HG03095 (cell line): ENCODE results near the gene TMEM132D.
"Not testable (repeated sequence)": the region's sequence is repeated elsewhere in the genome, so short reads cannot be mapped to it uniquely, and the experiment has no call there.

Source experiments
- ATAC-seq: cut with Tn5 transposase; IDR thresholded peaks from one replicate; pipeline ENCODE4 v1.9.1; 2021; ENCODE audit warnings: moderate library complexity; ENCODE audit not compliant: unreplicated experiment

Gene TMEM132D

GRCh38 chr12:129903956-129904829 lies at the start of gene TMEM132D:
Gene TMEM132D, minus strand, starts transcription at chr12:129904025.
- ATAC-seq: no peak

GRCh38 chr12:129949651-129950050 lies 45.8 kb upstream of the TMEM132D start:
- ATAC-seq: no peak

GRCh38 chr12:129941618-129942017 lies 37.8 kb upstream of the TMEM132D start:
- no peak for ATAC-seq

GRCh38 chr12:129938089-129938488 lies 34.3 kb upstream of the TMEM132D start:
- ATAC-seq: no peak

GRCh38 chr12:129937426-129937825 lies 33.6 kb upstream of the TMEM132D start:
- ATAC-seq: no peak

- ATAC-seq: no peak
These were observed 24.8 kb upstream of the TMEM132D start for GRCh38 chr12:129928643-129929042.

- no peak for ATAC-seq
These were observed 23.6 kb upstream of the TMEM132D start for GRCh38 chr12:129927316-129927900.

GRCh38 chr12:129911428-129912049 lies 7.7 kb upstream of the TMEM132D start:
- ATAC-seq: peak; percentile 70

- ATAC-seq: no peak
These were observed 5.5 kb upstream of the TMEM132D start for GRCh38 chr12:129909051-129910020.

GRCh38 chr12:129903092-129903945 lies 506 bp downstream of the TMEM132D start:
- no peak for ATAC-seq

GRCh38 chr12:129902371-129903091 lies 1.3 kb downstream of the TMEM132D start:
- ATAC-seq: no peak

- ATAC-seq: no peak
These were observed 2.6 kb downstream of the TMEM132D start for GRCh38 chr12:129901254-129901653.

- no peak for ATAC-seq
These were observed 3.5 kb downstream of the TMEM132D start for GRCh38 chr12:129900306-129900705.

- ATAC-seq: not testable (repeated sequence)
These were observed 4.8 kb downstream of the TMEM132D start for GRCh38 chr12:129899045-129899444.

GRCh38 chr12:129893691-129894090 lies 10.1 kb downstream of the TMEM132D start:
- ATAC-seq: no peak

- no peak for ATAC-seq
These were observed 16.7 kb downstream of the TMEM132D start for GRCh38 chr12:129887101-129887500.

GRCh38 chr12:129886541-129886940 lies 17.3 kb downstream of the TMEM132D start:
- no peak for ATAC-seq

- ATAC-seq: no peak
These were observed 18.5 kb downstream of the TMEM132D start for GRCh38 chr12:129885287-129885686.

GRCh38 chr12:129877411-129877810 lies 26.4 kb downstream of the TMEM132D start:
- ATAC-seq: no peak
